Mucosa of rectum (tissue), 2 donors: ENCODE data around the gene SLC7A5.
"Not testable (repeated sequence)": the region's sequence is repeated elsewhere in the genome, so short reads cannot be mapped to it uniquely, and the experiment has no call there.

Source experiments
- H3K27ac ChIP-seq, 2 donors: one replicate each; pipeline ENCODE4 v1.7.0; 2013; ENCODE audit warnings: inconsistent platforms in 2 of 2, low read depth in 2 of 2, low read length in 2 of 2
- H3K27me3 ChIP-seq, 2 donors: one replicate each; pipeline ENCODE4 v1.7.0; 2013; ENCODE audit warnings: low read length in 2 of 2; ENCODE audit not compliant: control insufficient read depth in 2 of 2, insufficient read depth in 2 of 2
- H3K36me3 ChIP-seq, 2 donors: one replicate each; pipeline ENCODE4 v1.7.0; 2013; ENCODE audit warnings: low read length in 2 of 2; ENCODE audit not compliant: control insufficient read depth in 2 of 2, insufficient read depth in 2 of 2
- H3K4me1 ChIP-seq, 2 donors: one replicate each; pipeline ENCODE4 v1.7.0; 2013; ENCODE audit warnings: low read length in 2 of 2, mild to moderate bottlenecking in 1 of 2; ENCODE audit not compliant: control insufficient read depth in 2 of 2, insufficient read depth in 2 of 2
- H3K4me3 ChIP-seq, 2 donors: one replicate each; pipeline ENCODE4 v1.7.0; 2013; ENCODE audit warnings: low read length in 2 of 2
- H3K9ac ChIP-seq, 2 donors: one replicate each; pipeline ENCODE4 v1.7.0; 2013; ENCODE audit warnings: low read length in 2 of 2, low read depth in 1 of 2, mild to moderate bottlenecking in 1 of 2
- H3K9me3 ChIP-seq, 2 donors: one replicate each; pipeline ENCODE4 v1.7.0; 2013; ENCODE audit warnings: low read length in 2 of 2; ENCODE audit not compliant: control insufficient read depth in 2 of 2
- donor health status: healthy.
- donor health status: Normal muscosa, but diverticular disease.

SLC7A5 gene

GRCh38 chr16:87869061-87869878 is at the start of gene SLC7A5:
Gene SLC7A5, minus strand, starts transcription at chr16:87869507. Its CDS starts 85 bp downstream, at chr16:87869422.
- H3K36me3 ChIP-seq, H3K9me3 ChIP-seq, H3K27me3 ChIP-seq, H3K4me1 ChIP-seq: not testable (repeated sequence)
- H3K4me3 ChIP-seq: peak within 1 kb of the TSS; percentile 54 to 63
- H3K9ac ChIP-seq: peak within 1 kb of the TSS; percentile 24 to 53
- peak within 1 kb of the TSS; percentile 29 to 61 for H3K27ac ChIP-seq

- Histone ChIP-seq H3K27me3 (no peaks in the 10 kb centered on the region), H3K9me3 (no peaks in the 10 kb centered on the region), H3K36me3 (no peaks in the 10 kb centered on the region), H3K27ac (no peak overlapping the region), H3K9ac (no peak overlapping the region), H3K4me1 (no peaks in the 10 kb centered on the region), H3K4me3 (no peak overlapping the region)
Observed at GRCh38 chr16:87918338-87918737, 49.0 kb upstream of the SLC7A5 start.

GRCh38 chr16:87917503-87917902 is 48.2 kb upstream of the SLC7A5 start:
- Histone ChIP-seq H3K36me3 (no peaks in the 10 kb centered on the region), H3K4me3 (no peak overlapping the region), H3K27me3 (no peaks in the 10 kb centered on the region), H3K9ac (no peak overlapping the region), H3K9me3 (no peaks in the 10 kb centered on the region), H3K27ac (no peak overlapping the region), H3K4me1 (no peaks in the 10 kb centered on the region)

GRCh38 chr16:87914812-87915211 is 45.5 kb upstream of the SLC7A5 start:
- H3K27ac ChIP-seq: no peak overlapping the region
- no peaks in the 10 kb centered on the region for H3K27me3 ChIP-seq
- H3K36me3 ChIP-seq: no peaks in the 10 kb centered on the region
- no peak overlapping the region for H3K9ac ChIP-seq
- H3K4me1 ChIP-seq: no peaks in the 10 kb centered on the region
- H3K9me3 ChIP-seq: no peaks in the 10 kb centered on the region
- H3K4me3 ChIP-seq: no peak overlapping the region

GRCh38 chr16:87914021-87914725 is 44.9 kb upstream of the SLC7A5 start:
- not testable (repeated sequence) for H3K4me3 ChIP-seq, H3K4me1 ChIP-seq, H3K27me3 ChIP-seq, H3K9ac ChIP-seq, H3K9me3 ChIP-seq, H3K27ac ChIP-seq, H3K36me3 ChIP-seq

- not testable (repeated sequence) for H3K36me3 ChIP-seq, H3K27me3 ChIP-seq, H3K9ac ChIP-seq, H3K27ac ChIP-seq, H3K4me3 ChIP-seq, H3K4me1 ChIP-seq, H3K9me3 ChIP-seq
Observed at GRCh38 chr16:87912691-87913090, 43.4 kb upstream of the SLC7A5 start.

- not testable (repeated sequence) for H3K9me3 ChIP-seq, H3K27me3 ChIP-seq, H3K9ac ChIP-seq, H3K36me3 ChIP-seq, H3K4me1 ChIP-seq, H3K4me3 ChIP-seq, H3K27ac ChIP-seq
Observed at GRCh38 chr16:87911106-87911763, 41.9 kb upstream of the SLC7A5 start.

- H3K27me3 ChIP-seq, H3K4me3 ChIP-seq, H3K9me3 ChIP-seq, H3K9ac ChIP-seq, H3K27ac ChIP-seq, H3K36me3 ChIP-seq, H3K4me1 ChIP-seq: not testable (repeated sequence)
Observed at GRCh38 chr16:87909203-87909935, 40.1 kb upstream of the SLC7A5 start.

GRCh38 chr16:87908101-87908500 is 38.8 kb upstream of the SLC7A5 start:
- H3K36me3 ChIP-seq, H3K9me3 ChIP-seq, H3K4me1 ChIP-seq, H3K9ac ChIP-seq, H3K27me3 ChIP-seq, H3K4me3 ChIP-seq, H3K27ac ChIP-seq: not testable (repeated sequence)

- H3K9ac ChIP-seq, H3K27ac ChIP-seq, H3K4me1 ChIP-seq, H3K4me3 ChIP-seq, H3K27me3 ChIP-seq, H3K36me3 ChIP-seq, H3K9me3 ChIP-seq: not testable (repeated sequence)
Observed at GRCh38 chr16:87905521-87905920, 36.2 kb upstream of the SLC7A5 start.
